AG04449 (cell line): ENCODE data around the gene OR1J2.
"Not testable (repeated sequence)": the region's sequence is repeated elsewhere in the genome, so short reads cannot be mapped to it uniquely, and the experiment has no call there.

Source experiments
- CTCF ChIA-PET: fragments of 350-600 bp; formaldehyde crosslinking; extraction: SDS; loops from one replicate; lab custom pipeline; 2021; ENCODE audit warnings: antibody characterized with exemption; lab: Yijun Ruan, JAX
- POLR2A ChIA-PET: fragments of 400-600, 350-600 bp; formaldehyde crosslinking; extraction: SDS; loops from one replicate; lab custom pipeline; 2020; ENCODE audit warnings: antibody characterized with exemption, inconsistent platforms; lab: Yijun Ruan, JAX
- DNase-seq: peaks from one replicate; pipeline ENCODE4 v3.0.0-alpha.2; 2010; ENCODE audit warnings: low read depth, low spot score
- H3K4me3 ChIP-seq: 2 replicates; pipeline ENCODE4 v1.5.1; 2011; ENCODE audit warnings: low read depth, mild to moderate bottlenecking, control low read depth, low read length
- TF ChIP-seq, protein P1 (sequence below): IDR thresholded peaks from one replicate; pipeline ENCODE4 v1.5.1; 2011; ENCODE audit warnings: mild to moderate bottlenecking, moderate library complexity, low read length, control low read depth, inconsistent platforms; ENCODE audit not compliant: insufficient read depth; ENCODE audit errors: missing control alignments

The OR1J2 gene

GRCh38 chr9:122536134-122536533 lies 25.5 kb downstream of the OR1J2 start:
- TF ChIP-seq, protein P1, sequence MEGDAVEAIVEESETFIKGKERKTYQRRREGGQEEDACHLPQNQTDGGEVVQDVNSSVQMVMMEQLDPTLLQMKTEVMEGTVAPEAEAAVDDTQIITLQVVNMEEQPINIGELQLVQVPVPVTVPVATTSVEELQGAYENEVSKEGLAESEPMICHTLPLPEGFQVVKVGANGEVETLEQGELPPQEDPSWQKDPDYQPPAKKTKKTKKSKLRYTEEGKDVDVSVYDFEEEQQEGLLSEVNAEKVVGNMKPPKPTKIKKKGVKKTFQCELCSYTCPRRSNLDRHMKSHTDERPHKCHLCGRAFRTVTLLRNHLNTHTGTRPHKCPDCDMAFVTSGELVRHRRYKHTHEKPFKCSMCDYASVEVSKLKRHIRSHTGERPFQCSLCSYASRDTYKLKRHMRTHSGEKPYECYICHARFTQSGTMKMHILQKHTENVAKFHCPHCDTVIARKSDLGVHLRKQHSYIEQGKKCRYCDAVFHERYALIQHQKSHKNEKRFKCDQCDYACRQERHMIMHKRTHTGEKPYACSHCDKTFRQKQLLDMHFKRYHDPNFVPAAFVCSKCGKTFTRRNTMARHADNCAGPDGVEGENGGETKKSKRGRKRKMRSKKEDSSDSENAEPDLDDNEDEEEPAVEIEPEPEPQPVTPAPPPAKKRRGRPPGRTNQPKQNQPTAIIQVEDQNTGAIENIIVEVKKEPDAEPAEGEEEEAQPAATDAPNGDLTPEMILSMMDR, result no peak
- no peak for DNase-seq
- ChIA-PET POLR2A (no interaction called here), CTCF (no interaction called here)
- H3K4me3 ChIP-seq, result no peak overlapping the region

DNA sequence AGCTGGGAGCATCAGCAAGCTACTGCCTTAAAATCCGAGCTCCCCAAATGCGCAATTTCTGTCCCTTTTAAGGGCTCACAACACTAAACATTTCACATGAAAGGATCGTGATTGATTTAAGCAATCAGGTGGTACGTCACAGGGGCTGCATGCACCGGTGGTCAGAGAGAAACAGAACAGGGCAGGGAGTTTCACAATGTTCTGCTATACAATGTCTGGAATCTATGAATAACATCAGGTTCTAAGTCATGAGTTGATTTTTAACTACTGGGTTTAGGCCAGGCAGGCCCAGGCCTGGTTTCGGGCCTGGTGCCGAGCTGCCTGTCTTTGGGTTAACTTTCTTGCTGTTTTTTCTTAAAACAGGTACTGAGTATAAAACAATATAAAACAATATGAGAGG lies 26.5 kb downstream of the OR1J2 start:
- CTCF ChIA-PET, H3K4me3 ChIP-seq, DNase-seq: not testable (repeated sequence)

GRCh38 chr9:122538757-122539156 lies 28.2 kb downstream of the OR1J2 start:
- TF ChIP-seq, protein P1, result no peak
- H3K4me3 ChIP-seq, result no peak overlapping the region
- ChIA-PET CTCF (no interaction called here), POLR2A (no interaction called here)
- no peak for DNase-seq

More for the DNA sequence above, 26.5 kb downstream of the OR1J2 start:
- POLR2A ChIA-PET, result not testable (repeated sequence)

GRCh38 chr9:122546196-122546595 lies 35.6 kb downstream of the OR1J2 start:
- ChIA-PET POLR2A (no interaction called here), CTCF (no interaction called here)
- DNase-seq, result no peak
- H3K4me3 ChIP-seq, result no peak overlapping the region
- TF ChIP-seq, protein P1, result no peak

- ChIA-PET CTCF (no interaction called here), POLR2A (no interaction called here)
- no peak overlapping the region for H3K4me3 ChIP-seq
- TF ChIP-seq, protein P1, result no peak
- DNase-seq, result no peak
Observed at GRCh38 chr9:122551371-122551770, 40.8 kb downstream of the OR1J2 start.

DNA sequence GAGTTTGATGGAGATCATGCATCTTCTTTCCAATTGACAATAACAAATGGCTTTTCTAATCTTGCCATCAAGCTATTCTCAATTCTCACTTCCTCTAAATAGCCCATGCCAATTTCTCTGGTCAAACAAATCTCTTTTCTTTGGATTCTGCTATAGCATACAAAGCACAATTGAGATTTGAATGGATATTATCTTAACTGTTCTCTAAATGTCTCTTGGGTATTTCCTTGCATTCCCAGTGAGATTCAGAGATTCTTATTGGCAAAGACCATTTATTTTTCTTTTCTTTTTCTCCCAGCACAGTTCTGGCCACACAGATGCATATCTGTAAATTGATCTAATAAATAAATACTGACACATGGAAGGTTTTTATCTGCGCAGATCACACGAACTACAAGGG lies 42.2 kb downstream of the OR1J2 start, which contains the start of gene OR1N2:
Gene OR1N2, plus strand, starts transcription at position 301 of the 400 bp plus-strand sequence. CDS start 100 bp downstream, outside the sequence.
- POLR2A ChIA-PET, result no interaction called here
- TF ChIP-seq, protein P1, result no peak
- no peak within 1 kb of the TSS for H3K4me3 ChIP-seq
- no peak for DNase-seq
- CTCF ChIA-PET, result no interaction called here
